Pancreas (tissue), 10 donors: ENCODE results near the gene GEMIN5. TPM values are rescaled to one million over a fixed set of nuclear protein-coding genes. Genes with fewer than 3 reads are reported as not detected.

ENCODE experiments used
- ATAC-seq, 4 donors: fragments of 200-7000 bp; cut with Tn5 transposase; one replicate each; pipeline versions ENCODE4 v1.8.0 to v1.9.1; 2020; ENCODE audit warnings: mild to moderate bottlenecking in 4 of 4, moderate library complexity in 4 of 4
- DNase-seq, 6 donors: peaks; one replicate each; pipeline ENCODE4 v3.0.0-alpha.2; 2020
- FAIRE-seq: peaks from 2 replicates; lab custom pipeline; 2012; peaks lifted over from hg19 to GRCh38; lab: Jason Lieb, UNC
- H3K27ac ChIP-seq, 4 donors: fragments of 200-600 bp; sonication (generic); 1 replicate in 3 of 4; 2 replicates in 1 of 4; pipeline versions ENCODE4 v1.5.0 to v1.8.0; 2020
- H3K27me3 ChIP-seq, 4 donors: fragments of 200-600 bp; one replicate each; pipeline ENCODE4 v1.8.0; 2021
- H3K36me3 ChIP-seq, 3 donors: fragments of 200-600 bp; sonication (generic) in 1 of 3; one replicate each; pipeline versions ENCODE4 v1.5.0 to v1.8.0; 2020 to 2021
- H3K4me1 ChIP-seq, 3 donors: fragments of 200-600 bp; one replicate each; pipeline ENCODE4 v1.8.0; 2021
- H3K4me3 ChIP-seq, 4 donors: fragments of 200-600 bp; sonication (generic) in 2 of 4; one replicate each; pipeline versions ENCODE4 v1.5.0 to v1.8.0; 2020 to 2021
- H3K9me3 ChIP-seq, 4 donors: fragments of 200-600 bp; one replicate each; pipeline ENCODE4 v1.8.0; 2021
- CTCF ChIP-seq, 4 donors: fragments of 200-600 bp; sonication (generic) in 3 of 4; IDR thresholded peaks; one replicate each; pipeline versions ENCODE4 v1.5.0 to v1.8.0; 2021; ENCODE audit warnings: antibody characterized with exemption in 4 of 4
- WGBS, 2 donors: extraction: QIAGEN DNeasy Blood & Tissue Kit; methylation state at CpG; one replicate each; pipeline ENCODE4 v1.1.7; 2013; 5-methylcytosine and 5-hydroxymethylcytosine counted together
- intact Hi-C, 3 donors: fragments of 100-400 bp; cut with DNase I; formaldehyde crosslinking; loops; one replicate each; pipeline versions ENCODE4 v1.11.1 to v1.14.2; 2022
- polyA plus RNA-seq, 2 donors: library from polyadenylated mRNA; stranded (reverse); fragments of 200-250 nt; gene quantifications; one replicate each; pipeline ENCODE4 v1.2.3, GENCODE V29; 2013
- total RNA-seq, 6 donors: library from RNA; stranded (reverse); fragmentation: NEBNext Ultra II Directional in 4 of 6; extraction: Animal tissue kit (Norgen Biotek cat#: 25700) in 4 of 6; gene quantifications; one replicate each; pipeline versions ENCODE4 v1.2.1 to v1.2.4, GENCODE V29; 2021 to 2023
- donor health status: healthy with polysubstance abuse.
- donor health status: DM: no; HTN: no; CAD: no; lungs with moderate emphysema.
- donor health status: DM: no; HTN: no; CAD: no.
- donor health status: control.
- donor health status: control.
- donor health status: Bipolar disorder and iron deficiency.
- donor health status: DM: yes; HTN: yes; CAD: no.
- donor health status: DM: no; HTN: no; CAD: no.
- donor health status: DM: no; HTN: no; CAD: no.
- donor health status: DM: yes; HTN: yes; CAD: no.

GEMIN5 gene
- total and polyA plus RNA-seq, 8 donors, result 1.7 to 7.3 (median 6.1) TPM

GRCh38 chr5:154937186-154937717 is 759 bp downstream of the GEMIN5 start:
- intact Hi-C loops, result no loop called here
- Histone ChIP-seq H3K27ac (peak overlapping the region in 1 of 4 donors; percentile 13), H3K27me3 (no peaks in the 10 kb centered on the region), H3K9me3 (no peaks in the 10 kb centered on the region), H3K36me3 (no peaks in the 10 kb centered on the region), H3K4me3 (peak overlapping the region; percentile 60 to 99 (median 90)), H3K4me1 (peaks cover 3 to 23% (median 12%) of the 10 kb centered on the region in 3 donors)
- 8 to 10% methylated on average over 11 of the region's 11 CpGs for WGBS, 2 donors
- no peak for ATAC-seq
- no peak for FAIRE-seq
- DNase-seq, result no peak
- TF ChIP-seq CTCF (IDR thresholded peaks at IDR 0.05), result no peak

- DNase-seq (no peak), FAIRE-seq (no peak), ATAC-seq (no peak)
- H3K4me3 ChIP-seq, result no peak overlapping the region
- H3K9me3 ChIP-seq, result no peaks in the 10 kb centered on the region
- peaks cover 0 to 9% (median 5%) of the 10 kb centered on the region in 3 donors for H3K4me1 ChIP-seq
- H3K27me3 ChIP-seq, result no peaks in the 10 kb centered on the region
- peaks cover 0 to 20% (median 0%) of the 10 kb centered on the region in 3 donors for H3K36me3 ChIP-seq
- TF ChIP-seq CTCF (IDR thresholded peaks at IDR 0.05), result no peak
- intact Hi-C loops, result no loop called here
- no peak overlapping the region for H3K27ac ChIP-seq
These were observed 3.1 kb downstream of the GEMIN5 start for GRCh38 chr5:154934881-154935280.

- no peak for ATAC-seq
- Histone ChIP-seq H3K4me3 (no peak overlapping the region), H3K27me3 (no peaks in the 10 kb centered on the region), H3K36me3 (peaks cover 0 to 25% (median 0%) of the 10 kb centered on the region in 3 donors), H3K27ac (no peak overlapping the region), H3K4me1 (peaks cover 0 to 9% (median 5%) of the 10 kb centered on the region in 3 donors), H3K9me3 (no peaks in the 10 kb centered on the region)
- no peak for FAIRE-seq
- no peak for TF ChIP-seq CTCF (IDR thresholded peaks at IDR 0.05)
- WGBS, 2 donors, result 77 to 89% methylated on average over 3 of the region's 3 CpGs
- intact Hi-C loops, result no loop called here
- no peak for DNase-seq
These were observed 4.5 kb downstream of the GEMIN5 start for GRCh38 chr5:154933537-154933936.

- DNase-seq, result no peak
- no peak overlapping the region for H3K27ac ChIP-seq
- WGBS, 2 donors, result 88 to 93% methylated on average over 7 of the region's 7 CpGs
- no peaks in the 10 kb centered on the region for H3K9me3 ChIP-seq
- H3K4me1 ChIP-seq, result no peaks in the 10 kb centered on the region
- H3K27me3 ChIP-seq, result no peaks in the 10 kb centered on the region
- no peak for ATAC-seq
- peak; percentile 23 for FAIRE-seq
- intact Hi-C loops, result no loop called here
- peaks cover 9 to 54% (median 9%) of the 10 kb centered on the region in 3 donors for H3K36me3 ChIP-seq
- TF ChIP-seq CTCF (IDR thresholded peaks at IDR 0.05), result no peak
- no peak overlapping the region for H3K4me3 ChIP-seq
These were observed 14.3 kb downstream of the GEMIN5 start for GRCh38 chr5:154923441-154924430.
